K562 (cell line): Measurements from ENCODE around the gene MTA1. TPM values are rescaled to one million over a fixed set of nuclear protein-coding genes. Genes with fewer than 3 reads are reported as not detected.

Experiments
- ATAC-seq: fragments of 200-7000 bp; cut with Tn5 transposase; 3 replicates; pipeline ENCODE4 v1.9.1; 2020; ENCODE audit warnings: moderate library complexity
- BruUV-seq: library from RNA; stranded (reverse); fragments of 400-500 nt; replicated peaks from 2 replicates; lab custom pipeline; 2021; lab: Mats Ljungman, UMichigan
- CTCF ChIA-PET: fragments of 300-600 bp; formaldehyde crosslinking; extraction: SDS; loops from one replicate; lab custom pipeline; 2021; ENCODE audit warnings: low intra/inter-chr PET ratio; lab: Yijun Ruan, JAX
- POLR2A ChIA-PET: fragments of 300-600, 350-650 bp; sonication (Branson Sonifier 250); formaldehyde crosslinking; extraction: SDS; loops from one replicate; lab custom pipeline; 2021; ENCODE audit warnings: antibody characterized with exemption, inconsistent platforms; lab: Yijun Ruan, JAX
- DNase-seq, 4 experiments: peaks; one replicate each; pipeline versions ENCODE4 v3.0.0 to v3.0.0-alpha.2; 2011 to 2018; ENCODE audit warnings: low spot score in 3 of 4, mixed read lengths in 3 of 4; ENCODE audit errors: extremely low read depth in 1 of 4
- FAIRE-seq: peaks from 2 replicates; lab custom pipeline; 2011; peaks lifted over from hg19 to GRCh38; lab: Jason Lieb, UNC
- H2AFZ ChIP-seq: 2 replicates; pipeline ENCODE4 v1.6.0; 2011; ENCODE audit warnings: low read depth, low read length, control low read depth, inconsistent platforms
- H3K27ac ChIP-seq: fragments of 200-600 bp; 3 replicates; pipeline ENCODE4 v1.8.0; 2011; ENCODE audit warnings: low read depth, mild to moderate bottlenecking, control low read depth, inconsistent platforms, low read length, moderate library complexity, mixed read lengths; ENCODE audit errors: extremely low read depth
- H3K27me3 ChIP-seq, 2 experiments: fragments of 300-600 bp in 1 of 2; 2 replicates in 1 of 2; 3 replicates in 1 of 2; pipeline versions ENCODE4 v1.6.0 to v1.8.0; 2011; ENCODE audit warnings: inconsistent platforms in 2 of 2, low read length in 2 of 2, mild to moderate bottlenecking in 1 of 2, mixed read lengths in 1 of 2, moderate library complexity in 1 of 2; ENCODE audit not compliant: control insufficient read depth in 2 of 2, insufficient read depth in 2 of 2
- H3K36me3 ChIP-seq: fragments of 300-600 bp; 3 replicates; pipeline ENCODE4 v1.8.0; 2011; ENCODE audit warnings: mild to moderate bottlenecking, low read length, inconsistent platforms; ENCODE audit not compliant: control insufficient read depth, insufficient read depth
- H3K4me1 ChIP-seq, 2 experiments: fragments of 200-600 bp in 1 of 2; replicated peaks in 1 of 2; 2 replicates in 1 of 2; 3 replicates in 1 of 2; pipeline versions ENCODE4 v1.5.1 to v1.8.0; 2011; ENCODE audit warnings: inconsistent platforms in 2 of 2, low read length in 2 of 2, mild to moderate bottlenecking in 1 of 2, mixed read lengths in 1 of 2, moderate library complexity in 1 of 2; ENCODE audit not compliant: control insufficient read depth in 2 of 2, insufficient read depth in 2 of 2
- H3K4me2 ChIP-seq: 2 replicates; pipeline ENCODE4 v1.6.1; 2011; ENCODE audit warnings: low read length, control low read depth, inconsistent platforms, mixed read lengths; ENCODE audit not compliant: insufficient read depth
- H3K4me3 ChIP-seq: fragments of 200-600 bp; sonication (generic), shearing (Covaris generic); 2 replicates; pipeline ENCODE4 v1.5.1; 2016; ENCODE audit warnings: control low read depth, inconsistent platforms
- H3K79me2 ChIP-seq: fragments of 200-600 bp; 3 replicates; pipeline ENCODE4 v1.8.0; 2011; ENCODE audit warnings: low read length, inconsistent platforms; ENCODE audit not compliant: control insufficient read depth, insufficient read depth
- H3K9ac ChIP-seq, 2 experiments: 2 replicates each; pipeline versions ENCODE4 v1.6.0 to v1.6.1; 2011; ENCODE audit warnings: low read depth in 2 of 2, low read length in 2 of 2, control low read depth in 1 of 2, inconsistent platforms in 1 of 2, mild to moderate bottlenecking in 1 of 2, mixed read lengths in 1 of 2; ENCODE audit not compliant: insufficient read depth in 1 of 2
- H3K9me1 ChIP-seq: one replicate; pipeline ENCODE4 v1.6.0; 2011; ENCODE audit warnings: inconsistent platforms, mild to moderate bottlenecking, low read length, moderate library complexity; ENCODE audit not compliant: control insufficient read depth, insufficient read depth
- H3K9me3 ChIP-seq: replicated peaks from 2 replicates; pipeline ENCODE4 v1.5.1; 2011; ENCODE audit warnings: low read depth, low read length, inconsistent platforms; ENCODE audit not compliant: control insufficient read depth, insufficient read depth
- H4K20me1 ChIP-seq: replicated peaks from 2 replicates; pipeline ENCODE4 v1.6.1; 2011; ENCODE audit warnings: low read length, inconsistent platforms, mixed read lengths; ENCODE audit not compliant: control insufficient read depth, insufficient read depth
- HDAC6 ChIP-seq: IDR thresholded peaks from 2 replicates; pipeline ENCODE4 v1.6.1; 2012; ENCODE audit warnings: low read depth, mild to moderate bottlenecking, control low read depth, inconsistent platforms, low read length, moderate library complexity
- HNRNPH1 ChIP-seq: fragments of 200-400 bp; formaldehyde crosslinking; optimal IDR thresholded peaks from 2 replicates; pipeline ENCODE3; 2017; ENCODE audit warnings: low read depth, mild to moderate bottlenecking, low read length, moderate library complexity
- PTBP1 ChIP-seq: fragments of 200-400 bp; formaldehyde crosslinking; IDR thresholded peaks from 2 replicates; pipeline ENCODE4 v1.6.1; 2017; ENCODE audit warnings: low read depth, low read length
- RB1 ChIP-seq: fragments of 450-650 bp; IDR thresholded peaks from 2 replicates; pipeline ENCODE4 v1.6.1; 2017; ENCODE audit warnings: low read depth, mild to moderate bottlenecking
- RCOR1 ChIP-seq, 2 experiments: IDR thresholded peaks; 2 replicates each; pipeline ENCODE4 v1.6.1; 2012; ENCODE audit warnings: low read depth in 2 of 2, low read length in 2 of 2, borderline replicate concordance in 1 of 2, improper control_type of control experiment in 1 of 2
- ZKSCAN1 ChIP-seq: fragments of 150-350 bp; IDR thresholded peaks from 2 replicates; pipeline ENCODE4 v1.6.1; 2016; ENCODE audit warnings: low read depth, low read length
- ZNF41 ChIP-seq: fragments of 250-450 bp; sonication (Bioruptor Pico); conservative IDR thresholded peaks from 2 replicates; pipeline ENCODE4 v1.4.0; 2020; ENCODE audit warnings: mild to moderate bottlenecking
- ZSCAN29 ChIP-seq: fragments of 450-650 bp; IDR thresholded peaks from 2 replicates; pipeline ENCODE4 v1.6.1; 2017
- WGBS: fragments of 100-300 bp; shearing (Covaris generic); methylation state at CpG from one replicate; pipeline ENCODE4 v1.1.6; 2016; ENCODE audit warnings: low coverage, mixed read lengths; ENCODE audit not compliant: insufficient coverage; ENCODE audit errors: missing lambda C conversion rate; 5-methylcytosine and 5-hydroxymethylcytosine counted together
- in situ Hi-C: fragments of 300-500 bp; cut with MboI; formaldehyde crosslinking; loops from 4 replicates; pipeline ENCODE4 v1.15.0; 2018; ENCODE audit warnings: inconsistent platforms, mixed read lengths
- intact Hi-C: fragments of 100-400 bp; cut with micrococcal nuclease; formaldehyde crosslinking; loops from 2 replicates; pipeline ENCODE4 v1.14.2; 2022
- polyA plus RNA-seq, 8 experiments: library from polyadenylated mRNA; depleted of rRNA in 4 of 8; stranded (reverse) in 5 of 8; unstranded in 3 of 8; fragments of >200 nt; fragmentation: Nextera tagmentation in 2 of 8; fragmentation: Illumina TruSeq in 1 of 8; extraction: Ambion mirVana in 2 of 8; extraction: Trizol in 1 of 8; gene quantifications; 2 replicates each; pipeline versions ENCODE4 v1.2.1 to v1.2.3, GENCODE V29; 2011 to 2014; ENCODE audit warnings: inconsistent platforms in 1 of 8, missing spikeins in 1 of 8
- total RNA-seq, 7 experiments: library from RNA; depleted of rRNA in 6 of 7; stranded (reverse); fragments of >200 nt in 6 of 7; fragmentation: Illumina TruSeq in 2 of 7; extraction: Trizol in 2 of 7; gene quantifications; 2 replicates each; pipeline versions ENCODE4 v1.2.1 to v1.2.3, GENCODE V29; 2011 to 2021; ENCODE audit warnings: low replicate concordance in 1 of 7
- TF ChIP-seq, protein P1 (sequence below): fragments of 200-800 bp; sonication (Bioruptor generic); IDR thresholded peaks from 2 replicates; pipeline ENCODE4 v1.6.1; 2016; ENCODE audit warnings: missing genetic modification characterization, missing compliant biosample characterization

MTA1 gene
- total and polyA plus RNA-seq, 9 of the 15 experiments (the other 6 are each of a cell fraction or from before 2014, with no cell fraction given) = 0.13 to 118 (median 32.3) TPM

DNA sequence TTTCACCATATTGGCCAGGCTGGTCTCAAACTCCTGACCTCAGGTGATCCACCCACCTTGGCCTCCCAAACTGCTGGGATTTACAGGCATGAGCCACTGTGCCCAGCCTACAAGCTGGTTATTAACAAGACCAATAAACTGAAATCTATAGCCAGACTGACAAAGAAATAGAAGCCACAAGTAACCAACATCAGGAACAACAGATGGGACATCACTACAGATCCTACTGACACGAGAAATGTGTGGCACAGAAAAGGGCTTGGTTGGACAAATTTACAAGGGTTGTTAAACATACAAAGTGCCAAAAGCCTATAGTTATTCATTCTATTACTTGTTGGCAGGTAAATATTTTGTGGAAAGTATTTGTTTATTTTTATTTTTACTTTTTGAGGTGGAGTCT, 11.6 kb downstream of the MTA1 start (continued):
- no peak for TF ChIP-seq PTBP1
- no peak for TF ChIP-seq HNRNPH1
- TF ChIP-seq, protein P1, sequence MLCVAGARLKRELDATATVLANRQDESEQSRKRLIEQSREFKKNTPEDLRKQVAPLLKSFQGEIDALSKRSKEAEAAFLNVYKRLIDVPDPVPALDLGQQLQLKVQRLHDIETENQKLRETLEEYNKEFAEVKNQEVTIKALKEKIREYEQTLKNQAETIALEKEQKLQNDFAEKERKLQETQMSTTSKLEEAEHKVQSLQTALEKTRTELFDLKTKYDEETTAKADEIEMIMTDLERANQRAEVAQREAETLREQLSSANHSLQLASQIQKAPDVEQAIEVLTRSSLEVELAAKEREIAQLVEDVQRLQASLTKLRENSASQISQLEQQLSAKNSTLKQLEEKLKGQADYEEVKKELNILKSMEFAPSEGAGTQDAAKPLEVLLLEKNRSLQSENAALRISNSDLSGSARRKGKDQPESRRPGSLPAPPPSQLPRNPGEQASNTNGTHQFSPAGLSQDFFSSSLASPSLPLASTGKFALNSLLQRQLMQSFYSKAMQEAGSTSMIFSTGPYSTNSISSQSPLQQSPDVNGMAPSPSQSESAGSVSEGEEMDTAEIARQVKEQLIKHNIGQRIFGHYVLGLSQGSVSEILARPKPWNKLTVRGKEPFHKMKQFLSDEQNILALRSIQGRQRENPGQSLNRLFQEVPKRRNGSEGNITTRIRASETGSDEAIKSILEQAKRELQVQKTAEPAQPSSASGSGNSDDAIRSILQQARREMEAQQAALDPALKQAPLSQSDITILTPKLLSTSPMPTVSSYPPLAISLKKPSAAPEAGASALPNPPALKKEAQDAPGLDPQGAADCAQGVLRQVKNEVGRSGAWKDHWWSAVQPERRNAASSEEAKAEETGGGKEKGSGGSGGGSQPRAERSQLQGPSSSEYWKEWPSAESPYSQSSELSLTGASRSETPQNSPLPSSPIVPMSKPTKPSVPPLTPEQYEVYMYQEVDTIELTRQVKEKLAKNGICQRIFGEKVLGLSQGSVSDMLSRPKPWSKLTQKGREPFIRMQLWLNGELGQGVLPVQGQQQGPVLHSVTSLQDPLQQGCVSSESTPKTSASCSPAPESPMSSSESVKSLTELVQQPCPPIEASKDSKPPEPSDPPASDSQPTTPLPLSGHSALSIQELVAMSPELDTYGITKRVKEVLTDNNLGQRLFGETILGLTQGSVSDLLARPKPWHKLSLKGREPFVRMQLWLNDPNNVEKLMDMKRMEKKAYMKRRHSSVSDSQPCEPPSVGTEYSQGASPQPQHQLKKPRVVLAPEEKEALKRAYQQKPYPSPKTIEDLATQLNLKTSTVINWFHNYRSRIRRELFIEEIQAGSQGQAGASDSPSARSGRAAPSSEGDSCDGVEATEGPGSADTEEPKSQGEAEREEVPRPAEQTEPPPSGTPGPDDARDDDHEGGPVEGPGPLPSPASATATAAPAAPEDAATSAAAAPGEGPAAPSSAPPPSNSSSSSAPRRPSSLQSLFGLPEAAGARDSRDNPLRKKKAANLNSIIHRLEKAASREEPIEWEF = no peak
- no peak for TF ChIP-seq ZKSCAN1
- no peak for TF ChIP-seq RCOR1 (IDR thresholded peaks at IDR 0.05; ENCODE audit: borderline replicate concordance in 1 of 2, low read depth in 2 of 2, low read length in 2 of 2)
- TF ChIP-seq, all 486 proteins: peak for 0

DNA sequence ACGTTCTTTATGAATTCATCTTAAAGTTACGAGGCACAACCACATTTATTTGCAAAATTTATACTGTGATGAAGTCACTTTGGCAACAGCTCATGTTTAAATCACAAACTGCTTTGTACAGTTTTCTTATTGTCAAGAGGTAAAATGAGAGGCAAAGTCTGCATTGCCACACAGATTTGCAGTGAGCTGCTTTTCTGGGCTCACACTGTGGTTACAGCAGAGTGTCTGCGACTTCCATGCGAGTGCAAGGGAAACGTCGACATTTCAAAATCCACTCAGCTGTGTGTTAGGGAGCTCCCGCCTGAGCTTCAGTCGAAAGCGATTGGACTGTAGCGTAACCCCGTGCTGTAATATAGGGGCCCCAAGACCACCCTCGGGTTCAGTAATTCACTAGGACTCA, 13.0 kb downstream of the MTA1 start:
- FAIRE-seq (no peak), ATAC-seq (no peak), DNase-seq (no peak)
- peaks cover 30% of the 10 kb centered on the region; the same call in 2 of the 3 replicates for H3K36me3 ChIP-seq
- no peak overlapping the region for H3K27ac ChIP-seq
- no peaks in the 10 kb centered on the region for H3K9me1 ChIP-seq
- peaks cover under 1% of the 10 kb centered on the region; the same call in 1 of the 2 replicates for H4K20me1 ChIP-seq
- H3K27me3 ChIP-seq = no peaks in the 10 kb centered on the region
- intact Hi-C loops (no loop called here), in situ Hi-C loops (no loop called here)
- no TSS peak for BruUV-seq
- H3K4me1 ChIP-seq = peaks cover 0 to 19% of the 10 kb centered on the region in 2 experiments; a peak in 2 of 5 replicates
- peaks cover 83% of the 10 kb centered on the region for H3K79me2 ChIP-seq
- no peak overlapping the region for H2AFZ ChIP-seq
- H3K9ac ChIP-seq = no peak overlapping the region; a peak in 1 of 4 replicates
- CTCF ChIA-PET = no interaction called here
- H3K9me3 ChIP-seq = no peaks in the 10 kb centered on the region
- H3K4me2 ChIP-seq = no peak overlapping the region
- WGBS = 88% methylated on average over 11 of the region's 12 CpGs
- H3K4me3 ChIP-seq = no peak overlapping the region
- POLR2A ChIA-PET = interaction anchor here (0.7 kb wide), 1 partner anchor 16 kb away, joined by 7 read pairs; no protein-coding TSS in a partner anchor
- TF ChIP-seq ZSCAN29 (no peak), RB1 (no peak), HDAC6 (no peak), ZNF41 (no peak)
